HepG2 (cell line): ENCODE measurements around the gene LDLRAD4. TPM values are rescaled to one million over a fixed set of nuclear protein-coding genes. Genes with fewer than 3 reads are reported as not detected.

Source experiments
- CBX5 ChIP-seq: sonication (generic); formaldehyde crosslinking; IDR thresholded peaks from 2 replicates; pipeline ENCODE4 v1.4.0; 2020; ENCODE audit warnings: missing genetic modification reagents, borderline replicate concordance
- GTF3A ChIP-seq: sonication (generic); formaldehyde crosslinking; conservative IDR thresholded peaks from 2 replicates; pipeline ENCODE4 v1.4.0; 2020; ENCODE audit warnings: mild to moderate bottlenecking, missing genetic modification reagents
- HNF4A ChIP-seq: sonication (generic); formaldehyde crosslinking; IDR thresholded peaks from 2 replicates; pipeline ENCODE4 v1.4.0; 2020; ENCODE audit warnings: missing genetic modification reagents
- HNRNPH1 ChIP-seq: fragments of 200-400 bp; formaldehyde crosslinking; optimal IDR thresholded peaks from 2 replicates; pipeline ENCODE3; 2017; ENCODE audit warnings: mild to moderate bottlenecking, low read depth, low read length
- HOXA5 ChIP-seq: sonication (generic); formaldehyde crosslinking; IDR thresholded peaks from 2 replicates; pipeline ENCODE4 v1.4.0; 2020; ENCODE audit warnings: missing genetic modification reagents
- IRF9 ChIP-seq: sonication (generic); formaldehyde crosslinking; IDR thresholded peaks from 2 replicates; pipeline ENCODE4 v1.8.0; 2022; ENCODE audit warnings: missing genetic modification reagents, mild to moderate bottlenecking, borderline replicate concordance
- MIER2 ChIP-seq: IDR thresholded peaks from 2 replicates; pipeline ENCODE4 v1.6.1; 2016; ENCODE audit warnings: missing biosample characterization, missing genetic modification reagents
- NR1H2 ChIP-seq: sonication (generic); formaldehyde crosslinking; IDR thresholded peaks from 2 replicates; pipeline ENCODE4 v1.8.1; 2022; ENCODE audit warnings: low read depth, missing genetic modification reagents, borderline replicate concordance
- NR2F6 ChIP-seq, 2 experiments: IDR thresholded peaks; 2 replicates each; pipeline ENCODE4 v1.6.1; 2016; ENCODE audit warnings: antibody characterized with exemption in 1 of 2, mild to moderate bottlenecking in 1 of 2
- PITX1 ChIP-seq: sonication (generic); formaldehyde crosslinking; IDR thresholded peaks from 2 replicates; pipeline ENCODE4 v1.5.1; 2020; ENCODE audit warnings: mild to moderate bottlenecking, missing genetic modification reagents
- PRDM10 ChIP-seq: sonication (generic); formaldehyde crosslinking; IDR thresholded peaks from 2 replicates; pipeline ENCODE4 v1.4.0; 2020; ENCODE audit warnings: low read depth, missing genetic modification reagents
- RARA ChIP-seq: IDR thresholded peaks from 2 replicates; pipeline ENCODE4 v1.6.1; 2016; ENCODE audit warnings: missing genetic modification reagents, missing compliant biosample characterization
- RXRB ChIP-seq: IDR thresholded peaks from 2 replicates; pipeline ENCODE4 v1.6.1; 2016; ENCODE audit warnings: borderline replicate concordance, missing genetic modification reagents, missing compliant biosample characterization
- SALL1 ChIP-seq: sonication (generic); formaldehyde crosslinking; IDR thresholded peaks from 2 replicates; pipeline ENCODE4 v1.8.0; 2022; ENCODE audit warnings: mild to moderate bottlenecking, missing genetic modification reagents
- SAP130 ChIP-seq: IDR thresholded peaks from 2 replicates; pipeline ENCODE4 v1.6.1; 2016; ENCODE audit warnings: low read depth
- SIX4 ChIP-seq: sonication (generic); formaldehyde crosslinking; IDR thresholded peaks from 2 replicates; pipeline ENCODE4 v1.4.0; 2020; ENCODE audit warnings: missing genetic modification reagents
- SOX6 ChIP-seq, 2 experiments: fragments of 450-650 bp in 1 of 2; sonication (generic) in 1 of 2; formaldehyde crosslinking in 1 of 2; IDR thresholded peaks; 2 replicates each; pipeline versions ENCODE4 v1.4.0 to v1.6.1; 2017 to 2020; ENCODE audit warnings: antibody characterized with exemption in 1 of 2, mild to moderate bottlenecking in 1 of 2, missing genetic modification reagents in 1 of 2
- XRCC5 ChIP-seq: fragments of 200-400 bp; formaldehyde crosslinking; optimal IDR thresholded peaks from 2 replicates; pipeline ENCODE3; 2017; ENCODE audit warnings: mild to moderate bottlenecking, low read length
- ZFP36L2 ChIP-seq: sonication (generic); formaldehyde crosslinking; IDR thresholded peaks from 2 replicates; pipeline ENCODE4 v1.4.0; 2020; ENCODE audit warnings: missing genetic modification reagents
- ZNF292 ChIP-seq: sonication (generic); formaldehyde crosslinking; IDR thresholded peaks from 2 replicates; pipeline ENCODE4 v1.8.1; 2022; ENCODE audit warnings: mild to moderate bottlenecking, low read depth, missing genetic modification reagents, borderline replicate concordance
- ZNF333 ChIP-seq: sonication (generic); formaldehyde crosslinking; IDR thresholded peaks from 2 replicates; pipeline ENCODE4 v1.4.0; 2020; ENCODE audit warnings: mild to moderate bottlenecking, missing genetic modification reagents, borderline replicate concordance
- ZXDC ChIP-seq: sonication (generic); formaldehyde crosslinking; IDR thresholded peaks from 2 replicates; pipeline ENCODE4 v1.5.0; 2020; ENCODE audit warnings: mild to moderate bottlenecking, missing genetic modification reagents
- polyA plus RNA-seq, 8 experiments: library from polyadenylated mRNA; depleted of rRNA in 3 of 8; stranded (reverse) in 7 of 8; unstranded in 1 of 8; fragments of >200 nt; fragmentation: Illumina TruSeq in 4 of 8; extraction: Trizol in 4 of 8; gene quantifications; 2 replicates each; pipeline versions ENCODE4 v1.2.1 to v1.2.3, GENCODE V29; 2011 to 2016; ENCODE audit warnings: low read depth in 4 of 8, missing spikeins in 1 of 8, mixed read lengths in 1 of 8; ENCODE audit not compliant: insufficient read depth in 1 of 8
- total RNA-seq, 5 experiments: library from RNA; depleted of rRNA; stranded (reverse); fragments of >200 nt; fragmentation: Illumina TruSeq; extraction: Trizol; gene quantifications; 2 replicates each; pipeline ENCODE4 v1.2.3, GENCODE V29; 2016; ENCODE audit warnings: low read depth in 1 of 5

Gene LDLRAD4
- total and polyA plus RNA-seq, 2 of the 13 experiments (the other 11 are each of a cell fraction or from before 2014, with no cell fraction given) = 13.6 to 20.9 TPM

- TF ChIP-seq PRDM10 (CRISPR knock-in tag) = no peak
- no peak for TF ChIP-seq ZXDC
- no peak for TF ChIP-seq ZNF333 (CRISPR knock-in tag)
- no peak for TF ChIP-seq ZFP36L2
- TF ChIP-seq SAP130 = peak; percentile 49
- peak; percentile 94; the same call in 1 of the 2 replicates for TF ChIP-seq ZNF292
- TF ChIP-seq HOXA5 (CRISPR knock-in tag) = no peak
- TF ChIP-seq XRCC5 = peak; percentile 20
- no peak for TF ChIP-seq NR1H2 (CRISPR knock-in tag)
- TF ChIP-seq GTF3A = no peak
- TF ChIP-seq RARA (CRISPR knock-in tag) = peak; percentile 76
- TF ChIP-seq MIER2 (CRISPR knock-in tag) = no peak
- peak; percentile 54; the same call in 1 of the 2 replicates for TF ChIP-seq PITX1 (CRISPR knock-in tag)
- TF ChIP-seq HNF4A = peak; percentile 53
- TF ChIP-seq SALL1 (CRISPR knock-in tag) = peak; percentile 64; the same call in 1 of the 2 replicates
- no peak for TF ChIP-seq SOX6 (IDR thresholded peaks at IDR 0.05)
- 0 out of 2 replicates have a peak, but pooled peaks have one; percentile 27 for TF ChIP-seq SOX6 (CRISPR knock-in tag; IDR thresholded peaks at IDR 0.05)
- TF ChIP-seq IRF9 (CRISPR knock-in tag) = no peak
- TF ChIP-seq CBX5 (CRISPR knock-in tag) = no peak
- no peak for TF ChIP-seq HNRNPH1
- TF ChIP-seq NR2F6 (IDR thresholded peaks at IDR 0.05) = no peak
- peak; percentile 71 for TF ChIP-seq NR2F6 (CRISPR knock-in tag; IDR thresholded peaks at IDR 0.05)
- TF ChIP-seq SIX4 (CRISPR knock-in tag) = peak; percentile 67; the same call in 1 of the 2 replicates
- peak; percentile 12; the same call in 1 of the 2 replicates for TF ChIP-seq RXRB (CRISPR knock-in tag)
Measured at GRCh38 chr18:13513021-13513420, 294.5 kb downstream of the LDLRAD4 start (continued).
